OCI-LY1 (cell line): Measurements from ENCODE around the gene AGBL1.

Experiments
- H2AFZ ChIP-seq: fragments of 200-600 bp; sonication (generic), shearing (Covaris generic); 2 replicates; pipeline ENCODE4 v1.6.0; 2014; ENCODE audit warnings: antibody characterized with exemption, mild to moderate bottlenecking, low read length
- H3F3A ChIP-seq: fragments of 200-600 bp; sonication (generic), shearing (Covaris generic); 2 replicates; pipeline ENCODE4 v1.6.0; 2014; ENCODE audit warnings: mild to moderate bottlenecking, antibody characterized with exemption, low read length, moderate library complexity; ENCODE audit not compliant: insufficient read depth
- H3K27ac ChIP-seq: fragments of 200-600 bp; sonication (generic); 2 replicates; pipeline ENCODE4 v1.5.1; 2014; ENCODE audit warnings: low read length, mixed run types, mild to moderate bottlenecking, low read depth; ENCODE audit not compliant: poor library complexity, severe bottlenecking
- H3K27me3 ChIP-seq: fragments of 200-600 bp; sonication (generic); 2 replicates; pipeline ENCODE4 v1.6.0; 2014; ENCODE audit warnings: antibody characterized with exemption, mild to moderate bottlenecking, low read length, moderate library complexity; ENCODE audit not compliant: insufficient read depth
- H3K36me3 ChIP-seq: fragments of 200-600 bp; sonication (generic); 2 replicates; pipeline ENCODE4 v1.6.1; 2014; ENCODE audit warnings: mild to moderate bottlenecking, antibody characterized with exemption, low read length, moderate library complexity, mixed read lengths; ENCODE audit not compliant: insufficient read depth
- H3K4me1 ChIP-seq: fragments of 200-600 bp; sonication (generic); 2 replicates; pipeline ENCODE4 v1.5.1; 2014; ENCODE audit warnings: mild to moderate bottlenecking, low read length, moderate library complexity; ENCODE audit not compliant: insufficient read depth, severe bottlenecking
- H3K4me2 ChIP-seq: fragments of 200-600 bp; sonication (generic), shearing (Covaris generic); 2 replicates; pipeline ENCODE4 v1.6.1; 2014; ENCODE audit warnings: low read length
- H3K4me3 ChIP-seq: fragments of 200-600 bp; sonication (generic); 2 replicates; pipeline ENCODE4 v1.5.1; 2014; ENCODE audit warnings: low read length, low read depth, mild to moderate bottlenecking, mixed read lengths; ENCODE audit not compliant: poor library complexity, severe bottlenecking
- H3K79me2 ChIP-seq: fragments of 200-600 bp; shearing (Covaris generic); 2 replicates; pipeline ENCODE4 v1.6.1; 2016; ENCODE audit warnings: mixed run types, low read length, mixed read lengths; ENCODE audit not compliant: insufficient read depth
- H3K9ac ChIP-seq: fragments of 200-600 bp; sonication (generic), shearing (Covaris generic); 2 replicates; pipeline ENCODE4 v1.6.1; 2014; ENCODE audit warnings: mild to moderate bottlenecking, low read length, mixed read lengths
- H3K9me2 ChIP-seq: fragments of 200-600 bp; sonication (generic), shearing (Covaris generic); 2 replicates; pipeline ENCODE4 v1.6.1; 2014; ENCODE audit warnings: low read depth, mild to moderate bottlenecking, low read length, mixed read lengths
- H3K9me3 ChIP-seq: fragments of 200-600 bp; shearing (Covaris generic); 2 replicates; pipeline ENCODE4 v1.6.1; 2014; ENCODE audit warnings: low read length, mixed read lengths
- H4K20me1 ChIP-seq: fragments of 200-600 bp; sonication (generic), shearing (Covaris generic); 2 replicates; pipeline ENCODE4 v1.6.0; 2016; ENCODE audit warnings: mild to moderate bottlenecking, low read length; ENCODE audit not compliant: insufficient read depth
- EZH2 ChIP-seq: fragments of 200-600 bp; sonication (generic), shearing (Covaris generic); IDR thresholded peaks from 2 replicates; pipeline ENCODE4 v1.8.0; 2017; ENCODE audit warnings: borderline replicate concordance, mixed run types, mild to moderate bottlenecking, antibody characterized with exemption, low read length, moderate library complexity, mixed read lengths
- TF ChIP-seq, protein P1 (sequence below): fragments of 200-600 bp; sonication (generic), shearing (Covaris generic); IDR thresholded peaks from 2 replicates; pipeline ENCODE4 v1.5.1; 2017; ENCODE audit warnings: mild to moderate bottlenecking, antibody characterized with exemption, low read length, moderate library complexity, mixed read lengths

Gene AGBL1

GRCh38 chr15:86061581-86061980 lies 18.1 kb upstream of the AGBL1 start:
- H3K9me3 ChIP-seq, result no peaks in the 10 kb centered on the region
- no peak overlapping the region for H3K27ac ChIP-seq
- TF ChIP-seq, protein P1, sequence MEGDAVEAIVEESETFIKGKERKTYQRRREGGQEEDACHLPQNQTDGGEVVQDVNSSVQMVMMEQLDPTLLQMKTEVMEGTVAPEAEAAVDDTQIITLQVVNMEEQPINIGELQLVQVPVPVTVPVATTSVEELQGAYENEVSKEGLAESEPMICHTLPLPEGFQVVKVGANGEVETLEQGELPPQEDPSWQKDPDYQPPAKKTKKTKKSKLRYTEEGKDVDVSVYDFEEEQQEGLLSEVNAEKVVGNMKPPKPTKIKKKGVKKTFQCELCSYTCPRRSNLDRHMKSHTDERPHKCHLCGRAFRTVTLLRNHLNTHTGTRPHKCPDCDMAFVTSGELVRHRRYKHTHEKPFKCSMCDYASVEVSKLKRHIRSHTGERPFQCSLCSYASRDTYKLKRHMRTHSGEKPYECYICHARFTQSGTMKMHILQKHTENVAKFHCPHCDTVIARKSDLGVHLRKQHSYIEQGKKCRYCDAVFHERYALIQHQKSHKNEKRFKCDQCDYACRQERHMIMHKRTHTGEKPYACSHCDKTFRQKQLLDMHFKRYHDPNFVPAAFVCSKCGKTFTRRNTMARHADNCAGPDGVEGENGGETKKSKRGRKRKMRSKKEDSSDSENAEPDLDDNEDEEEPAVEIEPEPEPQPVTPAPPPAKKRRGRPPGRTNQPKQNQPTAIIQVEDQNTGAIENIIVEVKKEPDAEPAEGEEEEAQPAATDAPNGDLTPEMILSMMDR, result no peak
- TF ChIP-seq EZH2, result no peak
- no peak overlapping the region for H3K4me3 ChIP-seq
- H3K9ac ChIP-seq, result no peak overlapping the region
- H4K20me1 ChIP-seq, result no peaks in the 10 kb centered on the region
- H3K36me3 ChIP-seq, result no peaks in the 10 kb centered on the region
- H2AFZ ChIP-seq, result no peak overlapping the region
- no peaks in the 10 kb centered on the region for H3K79me2 ChIP-seq
- H3K4me1 ChIP-seq, result no peaks in the 10 kb centered on the region
- no peaks in the 10 kb centered on the region for H3K9me2 ChIP-seq
- no peaks in the 10 kb centered on the region; the same call in 1 of the 2 replicates for H3K27me3 ChIP-seq
- no peaks in the 10 kb centered on the region for H3F3A ChIP-seq
- no peak overlapping the region for H3K4me2 ChIP-seq

DNA sequence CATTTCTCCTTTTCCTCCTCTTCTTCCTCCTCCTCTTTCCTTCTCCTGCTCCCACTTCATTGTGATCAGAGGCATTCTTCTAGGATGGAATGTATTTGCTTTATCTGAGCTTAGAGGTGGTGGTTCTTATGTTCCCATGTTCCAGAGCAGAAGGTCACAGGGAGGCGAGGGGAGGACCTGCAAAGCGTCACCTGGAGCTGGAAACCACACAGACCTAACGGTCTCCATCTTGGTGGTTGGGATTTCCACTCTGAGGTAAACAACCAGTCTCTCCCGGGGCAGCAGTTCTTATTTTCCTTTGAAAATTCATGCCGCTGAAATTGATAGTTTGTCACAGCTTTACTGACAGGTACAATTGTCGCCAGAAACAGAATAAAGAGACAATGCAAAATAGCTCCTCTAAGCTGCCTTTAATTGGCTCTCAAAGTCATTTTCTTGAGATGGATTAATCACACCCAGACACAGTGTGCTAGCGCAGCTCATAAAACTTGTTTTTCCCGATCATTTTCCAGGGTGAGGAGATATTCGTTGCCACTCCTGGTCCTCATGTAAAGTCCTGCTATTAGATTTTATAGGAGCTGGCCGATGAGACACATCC lies 16.9 kb upstream of the AGBL1 start:
- Histone ChIP-seq H3K27ac (no peak overlapping the region), H4K20me1 (no peaks in the 10 kb centered on the region), H3K4me3 (no peak overlapping the region), H3F3A (no peaks in the 10 kb centered on the region), H3K36me3 (no peaks in the 10 kb centered on the region), H3K4me2 (no peak overlapping the region), H3K27me3 (no peaks in the 10 kb centered on the region; the same call in 1 of the 2 replicates), H3K9me3 (no peaks in the 10 kb centered on the region), H2AFZ (no peak overlapping the region), H3K4me1 (no peaks in the 10 kb centered on the region), H3K9me2 (no peaks in the 10 kb centered on the region), H3K79me2 (no peaks in the 10 kb centered on the region), H3K9ac (no peak overlapping the region)
- TF ChIP-seq, protein P1, result no peak
- TF ChIP-seq EZH2, result no peak

DNA sequence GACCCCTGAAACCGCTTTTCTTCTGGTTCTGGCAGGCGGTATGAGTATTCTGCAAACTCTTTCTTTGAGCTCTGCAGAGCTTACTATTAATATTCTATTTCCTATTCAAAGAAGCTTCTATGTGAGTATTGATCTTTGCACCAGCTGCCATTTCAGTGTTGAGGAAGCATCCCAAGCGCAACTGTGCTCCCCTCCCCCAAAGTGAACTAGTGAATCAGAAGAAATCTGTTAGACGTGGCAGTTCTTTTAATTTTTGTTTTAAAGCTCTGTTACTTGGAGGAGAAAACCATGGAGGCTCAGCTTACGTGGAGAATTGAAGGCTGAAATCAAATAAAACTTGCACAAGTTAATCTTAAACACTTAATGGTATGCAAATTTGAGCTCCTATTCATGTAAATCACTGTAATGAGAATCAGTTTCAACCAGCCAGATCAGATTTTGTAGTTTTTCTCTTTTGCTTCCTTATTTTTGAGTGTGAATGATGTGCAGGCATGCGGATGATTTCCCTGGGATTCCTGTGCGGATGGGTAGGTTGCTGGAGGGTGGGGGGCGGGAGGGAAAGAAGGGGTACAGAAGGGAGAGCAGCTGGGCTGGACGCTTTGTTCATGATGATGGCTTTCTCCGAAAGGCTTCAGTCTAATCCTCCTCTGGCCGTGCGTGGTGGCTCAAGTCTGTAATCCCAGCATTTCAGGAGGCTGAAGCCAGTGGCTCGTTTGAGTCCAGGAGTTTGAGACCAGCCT lies 16.1 kb upstream of the AGBL1 start:
- Histone ChIP-seq H3K79me2 (no peaks in the 10 kb centered on the region), H3K27ac (no peak overlapping the region), H3K4me1 (no peaks in the 10 kb centered on the region), H3K4me2 (no peak overlapping the region), H3K27me3 (no peaks in the 10 kb centered on the region; the same call in 1 of the 2 replicates), H2AFZ (no peak overlapping the region), H3F3A (no peaks in the 10 kb centered on the region), H3K9ac (no peak overlapping the region), H3K9me2 (no peaks in the 10 kb centered on the region), H3K4me3 (no peak overlapping the region), H4K20me1 (no peaks in the 10 kb centered on the region), H3K9me3 (no peaks in the 10 kb centered on the region), H3K36me3 (no peaks in the 10 kb centered on the region)
- TF ChIP-seq EZH2, result no peak
- TF ChIP-seq, protein P1, result no peak
